Measurements from ENCODE around the gene STAT5A.
"Not testable (repeated sequence)": the region's sequence is repeated elsewhere in the genome, so short reads cannot be mapped to it uniquely, and the experiment has no call there.

The STAT5A gene

GRCh38 chr17:42309986-42310786 is 21.9 kb downstream of the STAT5A start:
- DNase-seq, result no peak

GRCh38 chr17:42310787-42311215 is 22.5 kb downstream of the STAT5A start:
- no peak for DNase-seq

GRCh38 chr17:42311240-42312034 is 23.1 kb downstream of the STAT5A start:
- no peak for DNase-seq

GRCh38 chr17:42312035-42312284 is 23.7 kb downstream of the STAT5A start:
- no peak for DNase-seq

- peak; percentile 85 for DNase-seq
These were observed 24.2 kb downstream of the STAT5A start for GRCh38 chr17:42312285-42313130.

GRCh38 chr17:42313389-42313772 is 25.1 kb downstream of the STAT5A start:
- DNase-seq, result no peak

GRCh38 chr17:42313773-42314566 is 25.7 kb downstream of the STAT5A start:
- DNase-seq, result no peak

- no peak for DNase-seq
These were observed 27.3 kb downstream of the STAT5A start for GRCh38 chr17:42315402-42316156.

- no peak for DNase-seq
These were observed 28.5 kb downstream of the STAT5A start for GRCh38 chr17:42316755-42317154.

- DNase-seq, result no peak
These were observed 29.1 kb downstream of the STAT5A start for GRCh38 chr17:42317266-42317845.

- not testable (repeated sequence) for DNase-seq
These were observed 29.7 kb downstream of the STAT5A start for GRCh38 chr17:42317967-42318366.

- no peak for DNase-seq
These were observed 33.3 kb downstream of the STAT5A start for GRCh38 chr17:42321555-42321954.

GRCh38 chr17:42322382-42323267 is 34.3 kb downstream of the STAT5A start:
- peak; percentile 91 for DNase-seq

GRCh38 chr17:42323268-42323773 is 35.0 kb downstream of the STAT5A start:
- no peak for DNase-seq

- no peak for DNase-seq
These were observed 36.7 kb downstream of the STAT5A start for GRCh38 chr17:42325026-42325425.

- no peak for DNase-seq
These were observed 41.0 kb downstream of the STAT5A start for GRCh38 chr17:42329025-42329976.

- DNase-seq, result no peak
These were observed 44.8 kb downstream of the STAT5A start for GRCh38 chr17:42333053-42333452.

- no peak for DNase-seq
These were observed 46.4 kb downstream of the STAT5A start for GRCh38 chr17:42334677-42335076.

- DNase-seq, result no peak
These were observed 49.1 kb downstream of the STAT5A start for GRCh38 chr17:42337442-42337841.

Measured in NCI-H345 (cell line).